ENCODE measurements around the gene CYP2D6. TPM values are rescaled to one million over a fixed set of nuclear protein-coding genes. Genes with fewer than 3 reads are reported as not detected.
"Not testable (repeated sequence)": the region's sequence is repeated elsewhere in the genome, so short reads cannot be mapped to it uniquely, and the experiment has no call there.

Gene CYP2D6
- total RNA-seq, 1 experiment from 2014 or later: not detected

GRCh38 chr22:42158456-42159132 lies 28.0 kb upstream of the CYP2D6 start:
- DNase-seq (ENCODE audit: low read depth): no peak

GRCh38 chr22:42156598-42156997 lies 26.0 kb upstream of the CYP2D6 start:
- DNase-seq (ENCODE audit: low read depth): no peak

- no peak for DNase-seq (ENCODE audit: low read depth)
These were observed 25.5 kb upstream of the CYP2D6 start for GRCh38 chr22:42156121-42156520.

- no peak for DNase-seq (ENCODE audit: low read depth)
These were observed 24.5 kb upstream of the CYP2D6 start for GRCh38 chr22:42155053-42155543.

- DNase-seq (ENCODE audit: low read depth): no peak
These were observed 23.9 kb upstream of the CYP2D6 start for GRCh38 chr22:42154293-42155052.

GRCh38 chr22:42152661-42153270 lies 22.2 kb upstream of the CYP2D6 start:
- DNase-seq (ENCODE audit: low read depth): no peak

GRCh38 chr22:42151924-42152635 lies 21.5 kb upstream of the CYP2D6 start:
- DNase-seq (ENCODE audit: low read depth): no peak

GRCh38 chr22:42150727-42151590 lies 20.3 kb upstream of the CYP2D6 start:
- no peak for DNase-seq (ENCODE audit: low read depth)

GRCh38 chr22:42149798-42150197 lies 19.2 kb upstream of the CYP2D6 start:
- not testable (repeated sequence) for DNase-seq (ENCODE audit: low read depth)

- DNase-seq (ENCODE audit: low read depth): no peak
These were observed 14.6 kb upstream of the CYP2D6 start for GRCh38 chr22:42145175-42145574.

GRCh38 chr22:42143859-42144822 lies 13.5 kb upstream of the CYP2D6 start:
- not testable (repeated sequence) for DNase-seq (ENCODE audit: low read depth)

GRCh38 chr22:42142771-42143461 lies 12.3 kb upstream of the CYP2D6 start:
- no peak for DNase-seq (ENCODE audit: low read depth)

- not testable (repeated sequence) for DNase-seq (ENCODE audit: low read depth)
These were observed 10.9 kb upstream of the CYP2D6 start for GRCh38 chr22:42141307-42142057.

- DNase-seq (ENCODE audit: low read depth): not testable (repeated sequence)
These were observed 9.5 kb upstream of the CYP2D6 start for GRCh38 chr22:42140153-42140552.

GRCh38 chr22:42139508-42139907 lies 8.9 kb upstream of the CYP2D6 start:
- DNase-seq (ENCODE audit: low read depth): not testable (repeated sequence)

GRCh38 chr22:42138972-42139371 lies 8.4 kb upstream of the CYP2D6 start:
- DNase-seq (ENCODE audit: low read depth): no peak

GRCh38 chr22:42138122-42138770 lies 7.6 kb upstream of the CYP2D6 start:
- DNase-seq (ENCODE audit: low read depth): no peak

- not testable (repeated sequence) for DNase-seq (ENCODE audit: low read depth)
These were observed 5.1 kb upstream of the CYP2D6 start for GRCh38 chr22:42135688-42136087.

All from M059J (cell line).